ENCODE measurements around the gene CDIPT.
A peak's percentile ranks its signal among the peaks of the same experiment; 100 is the strongest.
"Not testable (repeated sequence)": the region's sequence is repeated elsewhere in the genome, so short reads cannot be mapped to it uniquely, and the experiment has no call there.

CDIPT gene

DNA sequence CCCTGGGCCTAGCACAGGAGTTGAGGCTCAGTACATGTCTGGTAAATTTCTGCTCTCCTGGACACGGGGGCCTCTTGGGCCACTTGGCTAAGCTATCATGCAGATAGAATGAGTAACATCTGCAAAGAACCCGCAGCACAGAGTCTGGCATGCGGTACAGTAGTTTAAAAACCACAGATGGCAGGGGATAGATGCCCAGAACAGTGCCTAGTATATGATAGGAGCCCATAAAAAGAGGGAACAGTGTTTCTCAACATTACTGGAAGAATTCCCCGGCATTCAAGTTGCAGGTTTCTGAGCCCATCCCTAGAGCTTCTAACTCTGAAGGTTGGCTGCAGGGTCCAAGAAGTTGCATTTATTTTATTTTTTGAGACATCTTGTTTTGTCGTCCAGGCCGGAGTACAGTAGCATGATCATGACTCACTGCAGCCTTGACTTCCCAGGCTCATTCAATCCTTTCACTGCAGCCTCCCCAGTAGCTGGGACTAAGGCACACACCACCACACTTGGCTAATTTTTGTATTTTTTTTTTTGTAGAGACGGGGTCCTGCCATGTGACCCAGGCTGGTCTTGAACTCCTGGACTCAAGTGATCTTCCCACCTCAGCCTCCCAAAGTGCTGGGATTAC is 5.8 kb downstream of the CDIPT start:
- no peak for DNase-seq

- no peak for DNase-seq
These were observed 8.4 kb downstream of the CDIPT start for GRCh38 chr16:29854520-29855100.

- no peak for DNase-seq
These were observed 10.4 kb downstream of the CDIPT start for GRCh38 chr16:29852654-29853053.

DNA sequence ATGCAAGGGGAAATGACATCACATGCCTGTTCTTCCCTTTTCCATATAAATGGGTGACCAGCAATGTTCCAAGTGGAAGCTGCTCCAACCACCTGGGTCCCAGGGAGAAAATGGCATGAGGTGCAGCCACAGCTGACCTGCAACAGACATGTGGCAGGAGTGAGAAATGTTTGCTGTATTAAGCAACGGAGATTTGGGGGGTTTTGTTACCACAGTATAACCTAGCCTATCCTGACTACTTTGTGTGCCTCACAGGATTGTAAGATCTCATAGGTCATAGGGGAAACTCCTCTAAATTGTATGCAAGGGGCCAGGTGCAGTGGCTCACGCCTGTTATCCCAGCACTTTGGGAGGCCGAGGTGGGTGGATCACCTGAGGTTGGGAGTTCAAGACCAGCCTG is 12.0 kb downstream of the CDIPT start:
- DNase-seq, result no peak

DNA sequence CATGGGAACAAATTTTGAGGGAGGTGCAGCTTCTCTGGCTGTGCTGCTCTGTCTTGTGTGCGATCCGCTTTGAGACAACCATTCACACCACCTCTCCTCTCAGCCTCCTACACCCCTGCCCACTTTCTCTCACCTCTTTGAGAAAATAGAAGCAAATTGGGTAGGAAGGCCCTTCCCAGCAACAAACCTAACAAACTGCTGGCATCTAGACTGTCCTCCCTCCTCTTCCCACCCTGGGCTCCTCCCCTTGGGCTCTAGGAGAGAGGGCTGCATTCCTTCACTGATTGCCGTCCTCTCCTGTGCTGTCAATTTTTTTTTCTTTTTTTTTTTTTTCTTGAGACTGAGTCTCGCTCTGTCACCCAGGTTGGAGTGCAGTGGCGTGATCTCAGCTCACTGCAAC is 13.5 kb downstream of the CDIPT start:
- no peak for DNase-seq

DNA sequence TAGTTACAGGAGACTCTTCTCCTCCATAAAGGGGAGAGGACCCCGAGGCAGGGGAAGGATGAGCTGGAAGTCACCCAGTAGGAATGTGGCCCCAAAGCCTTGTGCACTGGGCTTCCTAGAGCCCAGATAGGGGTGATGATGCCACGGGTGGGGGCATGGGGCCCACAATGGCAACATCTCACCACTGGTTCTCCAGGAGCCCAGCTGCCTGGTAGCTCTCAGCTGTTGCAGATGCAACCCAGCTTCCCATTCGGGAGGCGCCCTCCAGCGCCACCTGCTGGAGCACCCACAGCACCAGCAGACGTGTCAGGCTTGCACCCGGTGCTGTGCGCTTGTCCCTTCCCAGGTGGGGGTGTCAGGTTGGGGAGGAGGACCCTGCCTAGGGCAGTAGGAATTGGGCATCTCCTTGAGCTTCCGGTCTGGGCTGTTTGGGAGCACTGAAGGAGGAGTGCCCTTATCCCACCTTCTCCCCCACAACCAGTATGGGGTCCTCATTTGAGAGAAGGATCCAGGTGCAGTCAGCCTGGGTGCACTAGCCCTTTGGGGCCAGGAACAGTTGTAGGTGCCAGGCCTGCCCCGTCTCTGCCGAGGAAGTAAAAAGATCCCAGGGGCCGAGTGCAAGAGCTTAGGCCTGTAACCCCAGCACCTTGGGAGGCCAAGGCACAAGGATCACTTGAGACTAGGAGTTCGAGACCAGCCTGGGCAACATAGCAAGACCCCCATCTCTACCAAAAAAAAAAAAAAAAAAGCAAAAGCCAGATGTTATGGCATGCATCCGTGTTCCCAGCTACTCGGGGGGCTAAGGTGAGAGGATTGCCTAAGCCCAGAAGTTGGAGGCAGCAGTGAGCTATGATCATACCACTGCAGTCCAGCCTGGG is 14.4 kb downstream of the CDIPT start:
- DNase-seq, result peak; percentile 62

DNA sequence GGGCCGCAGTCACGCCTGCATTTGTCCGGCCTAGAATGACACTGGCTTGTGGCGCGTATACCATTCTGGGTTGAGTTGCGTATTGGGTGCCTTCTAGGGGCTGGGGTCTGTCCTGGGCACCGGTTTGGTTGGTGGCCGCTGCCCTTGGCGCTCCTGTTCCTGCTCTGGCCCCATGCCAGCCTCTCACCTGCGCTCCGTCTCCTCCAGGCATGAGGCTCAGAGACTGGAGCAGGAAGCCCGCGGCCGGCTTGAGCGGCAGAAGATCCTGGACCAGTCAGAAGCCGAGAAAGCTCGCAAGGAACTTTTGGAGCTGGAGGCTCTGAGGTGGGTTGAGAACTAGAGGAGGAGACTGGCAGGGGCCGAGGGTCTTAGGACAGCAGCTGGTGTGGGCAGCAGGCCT is 17.4 kb downstream of the CDIPT start:
- DNase-seq, result no peak

DNA sequence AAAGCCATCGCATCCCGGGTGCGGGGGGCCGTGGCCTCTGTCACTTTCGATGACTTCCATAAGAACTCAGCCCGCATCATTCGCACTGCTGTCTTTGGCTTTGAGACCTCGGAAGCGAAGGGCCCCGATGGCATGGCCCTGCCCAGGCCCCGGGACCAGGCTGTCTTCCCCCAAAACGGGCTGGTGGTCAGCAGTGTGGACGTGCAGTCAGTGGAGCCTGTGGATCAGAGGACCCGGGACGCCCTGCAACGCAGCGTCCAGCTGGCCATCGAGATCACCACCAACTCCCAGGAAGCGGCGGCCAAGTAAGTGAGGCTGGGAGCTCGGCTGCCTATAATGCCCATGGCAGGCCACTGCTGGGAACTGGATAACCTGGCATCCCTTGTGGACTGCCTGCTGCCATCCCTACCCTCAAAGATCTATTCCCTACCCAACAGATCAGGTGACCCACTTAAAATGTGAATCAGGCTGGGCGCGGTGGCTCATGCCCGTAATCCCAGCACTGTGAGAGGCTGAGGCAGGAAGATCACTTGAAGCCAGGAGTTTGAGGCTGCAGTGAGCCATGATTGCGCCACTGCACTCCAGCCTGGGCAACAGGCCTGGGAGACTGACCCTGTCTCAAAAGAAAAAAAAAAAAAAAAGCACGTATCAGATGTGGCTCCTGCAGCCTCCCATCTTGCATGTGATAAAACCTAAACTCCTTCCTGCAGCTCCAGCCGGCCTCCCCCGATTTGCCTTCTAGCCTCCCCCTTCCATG is 18.3 kb downstream of the CDIPT start:
- DNase-seq, result no peak

DNA sequence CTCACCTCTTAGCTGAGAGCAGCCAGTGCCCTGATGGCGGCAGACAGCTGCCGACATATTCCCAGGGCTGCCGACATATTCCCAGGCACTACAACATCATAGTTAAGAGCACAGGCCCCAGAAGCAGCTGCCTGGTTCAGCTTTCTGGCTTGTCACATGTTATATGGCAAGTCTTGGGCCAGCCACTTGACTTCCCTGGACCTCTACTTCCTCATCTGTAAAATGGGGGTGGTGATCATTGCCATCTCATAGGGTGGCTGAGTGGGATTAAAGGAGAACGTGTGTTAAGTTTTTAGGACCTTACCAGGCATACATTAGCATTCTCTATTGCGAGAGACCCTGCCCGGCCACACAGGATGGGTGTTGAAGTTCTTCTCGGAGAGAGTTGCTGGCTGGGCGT is 19.1 kb downstream of the CDIPT start:
- no peak for DNase-seq

GRCh38 chr16:29842732-29843346 is 20.2 kb downstream of the CDIPT start:
- no peak for DNase-seq

DNA sequence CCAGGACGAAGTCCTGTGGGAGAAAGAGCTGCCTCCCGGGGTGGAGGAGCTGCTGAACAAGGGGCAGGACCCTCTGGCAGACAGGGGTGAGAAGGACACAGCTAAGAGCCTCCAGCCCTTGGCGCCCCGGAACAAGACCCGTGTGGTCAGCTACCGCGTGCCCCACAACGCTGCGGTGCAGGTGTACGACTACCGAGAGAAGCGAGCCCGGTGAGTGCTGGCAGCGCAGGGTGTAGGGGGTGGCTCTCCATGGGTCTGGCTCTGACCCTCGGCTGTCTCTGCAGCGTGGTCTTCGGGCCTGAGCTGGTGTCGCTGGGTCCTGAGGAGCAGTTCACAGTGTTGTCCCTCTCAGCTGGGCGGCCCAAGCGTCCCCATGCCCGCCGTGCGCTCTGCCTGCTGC is 21.4 kb downstream of the CDIPT start:
- no peak for DNase-seq

GRCh38 chr16:29840240-29840639 is 22.8 kb downstream of the CDIPT start:
- DNase-seq, result no peak

GRCh38 chr16:29839822-29840221 is 23.2 kb downstream of the CDIPT start:
- no peak for DNase-seq

DNA sequence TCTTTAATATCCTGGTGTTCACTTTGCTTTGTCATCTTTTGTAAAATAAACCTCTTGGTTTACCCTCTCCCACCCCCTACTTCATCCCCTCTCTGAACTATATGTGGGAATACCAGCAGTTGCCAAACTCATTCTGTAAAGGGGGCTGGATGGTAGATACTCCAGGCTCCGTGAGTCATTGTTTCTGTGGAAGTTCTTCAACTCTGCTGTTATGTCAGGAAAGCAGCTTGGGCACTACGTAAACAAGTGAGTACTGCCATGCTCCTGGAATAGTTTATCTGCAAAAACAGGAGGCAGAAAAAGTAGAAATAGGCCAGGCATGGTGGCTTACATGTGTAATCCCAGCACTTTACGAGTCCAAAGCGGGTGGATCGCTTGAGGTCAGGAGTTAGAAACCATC is 25.2 kb downstream of the CDIPT start:
- DNase-seq, result no peak

DNA sequence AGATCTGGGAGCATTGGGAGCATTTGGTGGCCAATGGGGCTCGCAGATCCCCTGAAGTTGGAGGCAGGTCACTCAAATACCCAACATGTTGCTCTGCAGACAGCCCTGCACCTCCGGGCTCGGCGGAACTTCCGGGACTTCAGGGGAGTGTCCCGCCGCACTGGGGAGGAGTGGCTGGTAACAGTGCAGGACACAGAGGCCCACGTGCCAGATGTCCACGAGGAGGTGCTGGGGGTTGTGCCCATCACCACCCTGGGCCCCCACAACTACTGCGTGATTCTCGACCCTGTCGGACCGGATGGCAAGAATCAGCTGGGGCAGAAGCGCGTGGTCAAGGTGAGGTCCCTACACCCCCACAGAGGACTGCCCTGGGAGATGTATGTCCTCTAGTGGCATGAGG is 26.4 kb downstream of the CDIPT start:
- DNase-seq, result no peak

GRCh38 chr16:29835926-29836325 is 27.1 kb downstream of the CDIPT start:
- no peak for DNase-seq

GRCh38 chr16:29834079-29834478 is 28.9 kb downstream of the CDIPT start:
- DNase-seq, result no peak

DNA sequence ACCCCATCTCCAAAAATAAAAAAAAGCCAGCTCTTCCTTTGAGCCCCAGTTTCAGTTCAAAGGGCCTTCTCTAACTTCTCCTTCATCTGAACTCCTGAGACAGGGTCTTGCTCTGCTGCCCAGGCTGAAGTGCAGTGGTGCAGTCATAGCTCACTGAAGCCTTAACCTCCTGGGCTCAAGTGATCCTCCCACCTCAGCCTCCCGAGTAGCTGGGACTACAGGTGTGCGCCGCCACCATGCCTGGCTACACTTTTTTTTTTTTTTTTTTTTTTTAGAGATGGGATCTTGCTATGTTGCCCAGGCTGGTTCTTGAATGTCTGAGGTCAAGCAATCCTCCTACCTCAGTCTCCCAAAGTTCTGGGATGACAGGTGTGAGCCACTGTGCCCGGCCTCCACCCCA is 29.8 kb downstream of the CDIPT start:
- not testable (repeated sequence) for DNase-seq

DNA sequence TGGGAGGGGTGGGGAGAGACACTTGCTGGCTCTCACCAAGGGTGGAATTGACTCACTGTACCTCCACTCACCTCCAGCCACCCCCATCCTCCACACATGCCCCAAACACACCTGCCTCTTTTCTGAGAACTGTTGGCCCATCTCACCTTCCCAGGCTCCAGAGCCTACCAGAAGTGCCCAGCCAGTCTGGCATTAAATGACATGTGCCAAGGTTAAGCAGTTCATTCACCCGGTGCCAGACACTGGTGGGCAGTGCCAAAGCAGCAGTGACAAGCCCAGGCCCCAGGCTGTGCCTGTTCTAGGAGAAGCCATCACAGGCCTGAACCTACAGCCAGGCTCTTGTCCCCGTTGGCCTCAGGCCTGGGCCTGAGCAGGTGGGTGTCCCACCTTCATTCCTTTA is 31.5 kb downstream of the CDIPT start:
- no peak for DNase-seq

DNA sequence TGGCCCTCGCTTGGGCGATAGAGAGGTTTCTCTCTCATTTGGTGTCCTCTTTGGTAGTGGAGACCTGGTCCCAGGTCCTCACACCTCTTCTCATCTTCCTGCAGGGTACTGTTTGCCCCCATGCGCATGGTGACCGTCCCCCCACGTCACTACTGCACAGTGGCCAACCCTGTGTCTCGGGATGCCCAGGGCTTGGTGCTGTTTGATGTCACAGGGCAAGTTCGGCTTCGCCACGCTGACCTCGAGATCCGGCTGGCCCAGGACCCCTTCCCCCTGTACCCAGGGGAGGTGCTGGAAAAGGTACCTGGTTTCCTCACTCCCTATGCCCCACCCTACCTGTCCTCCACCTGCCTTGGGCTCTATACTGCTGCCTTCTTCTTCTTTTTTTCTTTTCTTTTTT is 32.3 kb downstream of the CDIPT start:
- no peak for DNase-seq

- no peak for DNase-seq
These were observed 36.7 kb downstream of the CDIPT start for GRCh38 chr16:29826342-29826695.

GRCh38 chr16:29825145-29826044 is 37.6 kb downstream of the CDIPT start:
- no peak for DNase-seq

Data from midbrain (tissue), 1 donor.